Aorta (tissue), 4 donors: ENCODE results near the gene RNASE4. TPM values are rescaled to one million over a fixed set of nuclear protein-coding genes. Genes with fewer than 3 reads are reported as not detected.

ENCODE experiments used
- polyA plus RNA-seq, 2 donors: library from polyadenylated mRNA; stranded (reverse); fragments of 200-250 nt; gene quantifications; one replicate each; pipeline ENCODE4 v1.2.3, GENCODE V29; 2013
- total RNA-seq, 2 donors: library from RNA; stranded (reverse); fragmentation: NEBNext Ultra II Directional; extraction: Animal tissue kit (Norgen Biotek cat#: 25700); gene quantifications; one replicate each; pipeline ENCODE4 v1.2.1, GENCODE V29; 2021
- donor health status: healthy with polysubstance abuse.
- donor health status: Bipolar disorder and iron deficiency.
- donor health status: DM: no; HTN: no; CAD: no.
- donor health status: DM: yes; HTN: yes; CAD: no.

RNASE4 gene
- total and polyA plus RNA-seq, 4 donors, result 37.4 to 85.1 (median 55.6) TPM

Other genes with a start within 250 kb of the RNASE4 start
- 1 to 10 TPM in 1 of 2 donors, under 1 TPM in 1; 0.39 to 1.3 TPM for gene KLHL33, start 248.4 kb upstream of the RNASE4 start, total RNA-seq
- under 1 TPM; 0.25 to 0.41 TPM for gene KLHL33, start 248.4 kb upstream of the RNASE4 start, polyA plus RNA-seq
- 10 to 100 TPM; 27.5 to 40.0 TPM for gene OSGEP, start 229.7 kb upstream of the RNASE4 start, total RNA-seq
- gene OSGEP, start 229.7 kb upstream of the RNASE4 start, polyA plus RNA-seq, result 10 to 100 TPM; 14.9 to 82.1 TPM
- 10 to 100 TPM; 51.1 to 66.0 TPM for gene APEX1, start 229.3 kb upstream of the RNASE4 start, total RNA-seq
- 100 to 1,000 TPM in 1 of 2 donors, 10 to 100 TPM in 1; 84.8 to 122 TPM for gene APEX1, start 229.3 kb upstream of the RNASE4 start, polyA plus RNA-seq
- 10 to 100 TPM; 25.9 to 27.6 TPM for gene PIP4P1, start 223.1 kb upstream of the RNASE4 start, total RNA-seq
- 10 to 100 TPM; 15.8 to 42.7 TPM for gene PIP4P1, start 223.1 kb upstream of the RNASE4 start, polyA plus RNA-seq
- gene PNP, start 215.2 kb upstream of the RNASE4 start, total RNA-seq, result 10 to 100 TPM; 46.2 to 54.1 TPM
- gene PNP, start 215.2 kb upstream of the RNASE4 start, polyA plus RNA-seq, result 10 to 100 TPM; 21.9 to 56.5 TPM
- under 1 TPM; 0.78 to 0.96 TPM for gene RNASE10, start 179.0 kb upstream of the RNASE4 start, total RNA-seq
- gene RNASE10, start 179.0 kb upstream of the RNASE4 start, polyA plus RNA-seq, result not detected
- gene RNASE9, start 123.5 kb upstream of the RNASE4 start, total RNA-seq, result not detected
- not detected for gene RNASE9, start 123.5 kb upstream of the RNASE4 start, polyA plus RNA-seq
- not detected for gene RNASE11, start 96.6 kb upstream of the RNASE4 start, total RNA-seq
- not detected for gene RNASE11, start 96.6 kb upstream of the RNASE4 start, polyA plus RNA-seq
- gene RNASE12, start 93.2 kb upstream of the RNASE4 start, total RNA-seq, result not detected
- gene RNASE12, start 93.2 kb upstream of the RNASE4 start, polyA plus RNA-seq, result not detected
- not detected for gene OR6S1, start 42.9 kb upstream of the RNASE4 start, total RNA-seq
- not detected for gene OR6S1, start 42.9 kb upstream of the RNASE4 start, polyA plus RNA-seq
- gene ANG, start 4.2 kb downstream of the RNASE4 start, total RNA-seq, result 10 to 100 TPM; 19.7 to 22.1 TPM
- 10 to 100 TPM; 20.8 to 30.3 TPM for gene ANG, start 4.2 kb downstream of the RNASE4 start, polyA plus RNA-seq
- gene EDDM3A, start 61.3 kb downstream of the RNASE4 start, total RNA-seq, result not detected
- not detected for gene EDDM3A, start 61.3 kb downstream of the RNASE4 start, polyA plus RNA-seq
- gene EDDM3B, start 83.8 kb downstream of the RNASE4 start, total RNA-seq, result not detected
- not detected for gene EDDM3B, start 83.8 kb downstream of the RNASE4 start, polyA plus RNA-seq
- 10 to 100 TPM; 14.8 to 18.8 TPM for gene RNASE6, start 96.7 kb downstream of the RNASE4 start, total RNA-seq
- gene RNASE6, start 96.7 kb downstream of the RNASE4 start, polyA plus RNA-seq, result 10 to 100 TPM in 1 of 2 donors, 1 to 10 TPM in 1; 4.8 to 21.8 TPM
- gene RNASE1, start 118.3 kb downstream of the RNASE4 start, total RNA-seq, result 100 to 1,000 TPM; 264 to 499 TPM
- 100 to 1,000 TPM in 1 of 2 donors, 10 to 100 TPM in 1; 86.4 to 312 TPM for gene RNASE1, start 118.3 kb downstream of the RNASE4 start, polyA plus RNA-seq
- gene RNASE3, start 206.8 kb downstream of the RNASE4 start, total RNA-seq, result under 1 TPM in 1 of 2 donors, not detected in 1; 0.57 TPM
- gene RNASE3, start 206.8 kb downstream of the RNASE4 start, polyA plus RNA-seq, result not detected